Measurements from ENCODE around the gene RTTN.

Gene RTTN

GRCh38 chr18:69968039-69968438, 237.4 kb downstream of the RTTN start:
- Histone ChIP-seq H3K4me1 (ENCODE audit: control insufficient read depth, insufficient read depth, low read length) (no peaks in the 10 kb centered on the region), H3K27me3 (ENCODE audit: control insufficient read depth, insufficient read depth, low read length) (no peaks in the 10 kb centered on the region), H3K4me2 (ENCODE audit: low read length) (no peak overlapping the region), H3K36me3 (ENCODE audit: insufficient read depth, low read length) (no peaks in the 10 kb centered on the region), H3K9me3 (replicated peaks; ENCODE audit: low read length) (no peaks in the 10 kb centered on the region), H3K9ac (ENCODE audit: low read depth, low read length) (no peak overlapping the region), H3K4me3 (ENCODE audit: low read length) (no peak overlapping the region)

- Histone ChIP-seq H3K9ac (ENCODE audit: low read depth, low read length) (no peak overlapping the region), H3K27me3 (ENCODE audit: control insufficient read depth, insufficient read depth, low read length) (no peaks in the 10 kb centered on the region), H3K9me3 (replicated peaks; ENCODE audit: low read length) (no peaks in the 10 kb centered on the region), H3K4me1 (ENCODE audit: control insufficient read depth, insufficient read depth, low read length) (no peaks in the 10 kb centered on the region), H3K4me2 (ENCODE audit: low read length) (no peak overlapping the region), H3K36me3 (ENCODE audit: insufficient read depth, low read length) (no peaks in the 10 kb centered on the region), H3K4me3 (ENCODE audit: low read length) (no peak overlapping the region)
These were observed 242.3 kb downstream of the RTTN start for GRCh38 chr18:69963196-69963595.

GRCh38 chr18:69961718-69962117, 243.8 kb downstream of the RTTN start:
- no peak overlapping the region for H3K4me2 ChIP-seq (ENCODE audit: low read length)
- no peaks in the 10 kb centered on the region for H3K36me3 ChIP-seq (ENCODE audit: insufficient read depth, low read length)
- no peak overlapping the region for H3K9ac ChIP-seq (ENCODE audit: low read depth, low read length)
- H3K9me3 ChIP-seq (replicated peaks; ENCODE audit: low read length), result no peaks in the 10 kb centered on the region
- no peak overlapping the region for H3K4me3 ChIP-seq (ENCODE audit: low read length)
- no peaks in the 10 kb centered on the region for H3K4me1 ChIP-seq (ENCODE audit: control insufficient read depth, insufficient read depth, low read length)
- H3K27me3 ChIP-seq (ENCODE audit: control insufficient read depth, insufficient read depth, low read length), result no peaks in the 10 kb centered on the region

- H3K4me3 ChIP-seq (ENCODE audit: low read length), result no peak overlapping the region
- no peak overlapping the region for H3K9ac ChIP-seq (ENCODE audit: low read depth, low read length)
- no peaks in the 10 kb centered on the region for H3K36me3 ChIP-seq (ENCODE audit: insufficient read depth, low read length)
- H3K27me3 ChIP-seq (ENCODE audit: control insufficient read depth, insufficient read depth, low read length), result no peaks in the 10 kb centered on the region
- no peaks in the 10 kb centered on the region for H3K4me1 ChIP-seq (ENCODE audit: control insufficient read depth, insufficient read depth, low read length)
- H3K4me2 ChIP-seq (ENCODE audit: low read length), result no peak overlapping the region
- no peaks in the 10 kb centered on the region for H3K9me3 ChIP-seq (replicated peaks; ENCODE audit: low read length)
These were observed 247.1 kb downstream of the RTTN start for GRCh38 chr18:69958422-69958821.

GRCh38 chr18:69957747-69958146, 247.7 kb downstream of the RTTN start:
- Histone ChIP-seq H3K9ac (ENCODE audit: low read depth, low read length) (no peak overlapping the region), H3K4me1 (ENCODE audit: control insufficient read depth, insufficient read depth, low read length) (no peaks in the 10 kb centered on the region), H3K9me3 (replicated peaks; ENCODE audit: low read length) (no peaks in the 10 kb centered on the region), H3K27me3 (ENCODE audit: control insufficient read depth, insufficient read depth, low read length) (no peaks in the 10 kb centered on the region), H3K4me3 (ENCODE audit: low read length) (no peak overlapping the region), H3K36me3 (ENCODE audit: insufficient read depth, low read length) (no peaks in the 10 kb centered on the region), H3K4me2 (ENCODE audit: low read length) (no peak overlapping the region)

GRCh38 chr18:69956665-69957620, 248.5 kb downstream of the RTTN start:
- H3K27me3 ChIP-seq (ENCODE audit: control insufficient read depth, insufficient read depth, low read length), result no peaks in the 10 kb centered on the region
- no peaks in the 10 kb centered on the region for H3K9me3 ChIP-seq (replicated peaks; ENCODE audit: low read length)
- no peak overlapping the region for H3K4me2 ChIP-seq (ENCODE audit: low read length)
- no peaks in the 10 kb centered on the region for H3K4me1 ChIP-seq (ENCODE audit: control insufficient read depth, insufficient read depth, low read length)
- no peak overlapping the region for H3K9ac ChIP-seq (ENCODE audit: low read depth, low read length)
- no peak overlapping the region for H3K4me3 ChIP-seq (ENCODE audit: low read length)
- no peaks in the 10 kb centered on the region for H3K36me3 ChIP-seq (ENCODE audit: insufficient read depth, low read length)

- Histone ChIP-seq H3K4me1 (ENCODE audit: control insufficient read depth, insufficient read depth, low read length) (peaks cover 5% of the 10 kb centered on the region), H3K9ac (ENCODE audit: low read depth, low read length) (no peak overlapping the region), H3K27me3 (ENCODE audit: control insufficient read depth, insufficient read depth, low read length) (no peaks in the 10 kb centered on the region), H3K36me3 (ENCODE audit: insufficient read depth, low read length) (no peaks in the 10 kb centered on the region), H3K4me2 (ENCODE audit: low read length) (no peak overlapping the region), H3K9me3 (replicated peaks; ENCODE audit: low read length) (no peaks in the 10 kb centered on the region), H3K4me3 (ENCODE audit: low read length) (no peak overlapping the region)
These were observed 249.4 kb downstream of the RTTN start for GRCh38 chr18:69956057-69956456.

GRCh38 chr18:69954719-69955480, 250.6 kb downstream of the RTTN start:
- H3K4me1 ChIP-seq (ENCODE audit: control insufficient read depth, insufficient read depth, low read length), result peaks cover 5% of the 10 kb centered on the region
- H3K4me3 ChIP-seq (ENCODE audit: low read length), result no peak overlapping the region
- no peak overlapping the region for H3K4me2 ChIP-seq (ENCODE audit: low read length)
- H3K9ac ChIP-seq (ENCODE audit: low read depth, low read length), result no peak overlapping the region
- H3K9me3 ChIP-seq (replicated peaks; ENCODE audit: low read length), result no peaks in the 10 kb centered on the region
- H3K27me3 ChIP-seq (ENCODE audit: control insufficient read depth, insufficient read depth, low read length), result no peaks in the 10 kb centered on the region
- no peaks in the 10 kb centered on the region for H3K36me3 ChIP-seq (ENCODE audit: insufficient read depth, low read length)

- H3K4me1 ChIP-seq (ENCODE audit: control insufficient read depth, insufficient read depth, low read length), result peaks cover 8% of the 10 kb centered on the region
- H3K4me2 ChIP-seq (ENCODE audit: low read length), result no peak overlapping the region
- H3K9ac ChIP-seq (ENCODE audit: low read depth, low read length), result no peak overlapping the region
- no peak overlapping the region for H3K4me3 ChIP-seq (ENCODE audit: low read length)
- no peaks in the 10 kb centered on the region for H3K27me3 ChIP-seq (ENCODE audit: control insufficient read depth, insufficient read depth, low read length)
- H3K9me3 ChIP-seq (replicated peaks; ENCODE audit: low read length), result no peaks in the 10 kb centered on the region
- H3K36me3 ChIP-seq (ENCODE audit: insufficient read depth, low read length), result no peaks in the 10 kb centered on the region
These were observed 252.3 kb downstream of the RTTN start for GRCh38 chr18:69953191-69953590.

All from skeletal muscle satellite cell (primary cell).